Neural progenitor cell (in vitro differentiated cells): Measurements from ENCODE around the gene CAMK2D. TPM values are rescaled to one million over a fixed set of nuclear protein-coding genes. Genes with fewer than 3 reads are reported as not detected.

ENCODE experiments used
- DNase-seq: peaks from one replicate; pipeline ENCODE4 v3.0.0-alpha.2; 2016; ENCODE audit warnings: low spot score
- H2AFZ ChIP-seq: fragments of 200-600 bp; sonication (generic); replicated peaks from 2 replicates; pipeline ENCODE4 v1.6.1; 2016; ENCODE audit warnings: antibody characterized with exemption
- H3F3A ChIP-seq: fragments of 200-600 bp; sonication (generic); 2 replicates; pipeline ENCODE4 v1.6.1; 2016; ENCODE audit warnings: antibody characterized with exemption, low read depth
- H3K27ac ChIP-seq: fragments of 200-600 bp; sonication (generic); 2 replicates; pipeline ENCODE4 v1.5.1; 2016; ENCODE audit warnings: mild to moderate bottlenecking
- H3K27me3 ChIP-seq: fragments of 200-600 bp; sonication (generic); 2 replicates; pipeline ENCODE4 v1.6.1; 2016; ENCODE audit warnings: mild to moderate bottlenecking, moderate library complexity
- H3K36me3 ChIP-seq: fragments of 200-600 bp; sonication (generic); 2 replicates; pipeline ENCODE4 v1.5.1; 2016
- H3K4me1 ChIP-seq: fragments of 200-600 bp; sonication (generic); 2 replicates; pipeline ENCODE4 v1.6.1; 2016; ENCODE audit warnings: mixed run types
- H3K4me2 ChIP-seq: fragments of 200-600 bp; sonication (generic); 2 replicates; pipeline ENCODE4 v1.6.1; 2016
- H3K4me3 ChIP-seq: fragments of 200-600 bp; sonication (generic); 2 replicates; pipeline ENCODE4 v1.5.1; 2016
- H3K79me2 ChIP-seq: fragments of 200-600 bp; sonication (generic); 2 replicates; pipeline ENCODE4 v1.6.1; 2016; ENCODE audit warnings: low read depth
- H3K9ac ChIP-seq: fragments of 200-600 bp; sonication (generic); 2 replicates; pipeline ENCODE4 v1.6.1; 2016
- H3K9me3 ChIP-seq: fragments of 200-600 bp; sonication (generic); 2 replicates; pipeline ENCODE4 v1.5.1; 2016; ENCODE audit warnings: low read depth
- H4K20me1 ChIP-seq: fragments of 200-600 bp; sonication (generic); 2 replicates; pipeline ENCODE4 v1.6.1; 2016; ENCODE audit warnings: low read depth
- H3K27ac Mint-ChIP-seq: 3 replicates; pipeline ENCODE4 v1.8.0; 2021; ENCODE audit warnings: mixed read lengths
- H3K27me3 Mint-ChIP-seq: 2 replicates; pipeline ENCODE4 v1.8.0; 2022; ENCODE audit warnings: low read depth, mild to moderate bottlenecking, inconsistent platforms, moderate library complexity, mixed read lengths; ENCODE audit not compliant: insufficient read depth
- H3K36me3 Mint-ChIP-seq: 3 replicates; pipeline ENCODE4 v1.8.0; 2021; ENCODE audit warnings: mixed read lengths
- H3K4me1 Mint-ChIP-seq: 3 replicates; pipeline ENCODE4 v1.8.0; 2021; ENCODE audit warnings: mixed read lengths
- H3K4me3 Mint-ChIP-seq: 3 replicates; pipeline ENCODE4 v1.8.0; 2021; ENCODE audit warnings: mild to moderate bottlenecking, moderate library complexity, mixed read lengths
- H3K9me3 Mint-ChIP-seq: 3 replicates; pipeline ENCODE4 v1.8.0; 2020; ENCODE audit warnings: mixed read lengths
- CTCF ChIP-seq: fragments of 200-600 bp; sonication (generic); IDR thresholded peaks from 2 replicates; pipeline ENCODE4 v1.5.1; 2017; ENCODE audit warnings: antibody characterized with exemption, mild to moderate bottlenecking
- EZH2 ChIP-seq: fragments of 200-600 bp; sonication (generic); IDR thresholded peaks from 2 replicates; pipeline ENCODE4 v1.6.1; 2017; ENCODE audit warnings: antibody characterized with exemption, mild to moderate bottlenecking, moderate library complexity
- EZH2phosphoT487 ChIP-seq: fragments of 200-600 bp; sonication (generic); IDR thresholded peaks from 2 replicates; pipeline ENCODE4 v1.6.1; 2017; ENCODE audit warnings: antibody characterized with exemption
- total RNA-seq: library from RNA; depleted of rRNA; stranded (reverse); fragments of >200 nt; gene quantifications from 2 replicates; pipeline ENCODE4 v1.2.3, GENCODE V29; 2015; ENCODE audit warnings: low replicate concordance

CAMK2D gene
- total RNA-seq, 1 donor from 2014 or later = 33.2 TPM

GRCh38 chr4:113539408-113539807, 222.1 kb downstream of the CAMK2D start:
- H3K27ac ChIP-seq = no peak overlapping the region
- TF ChIP-seq EZH2phosphoT487 (no peak), CTCF (no peak), EZH2 (no peak)
- Mint-ChIP-seq H3K27me3 (no peaks in the 10 kb centered on the region), H3K4me3 (no peak overlapping the region), H3K9me3 (no peaks in the 10 kb centered on the region), H3K4me1 (no peaks in the 10 kb centered on the region), H3K27ac (no peak overlapping the region), H3K36me3 (no peaks in the 10 kb centered on the region)
- H3K4me2 ChIP-seq = no peak overlapping the region
- H4K20me1 ChIP-seq = no peaks in the 10 kb centered on the region
- H3K27me3 ChIP-seq = no peaks in the 10 kb centered on the region
- H2AFZ ChIP-seq = no peak overlapping the region
- DNase-seq = no peak
- no peaks in the 10 kb centered on the region for H3F3A ChIP-seq
- H3K9ac ChIP-seq = no peak overlapping the region
- H3K9me3 ChIP-seq = no peaks in the 10 kb centered on the region
- H3K79me2 ChIP-seq = no peaks in the 10 kb centered on the region
- no peaks in the 10 kb centered on the region for H3K4me1 ChIP-seq
- no peaks in the 10 kb centered on the region for H3K36me3 ChIP-seq
- no peak overlapping the region for H3K4me3 ChIP-seq

GRCh38 chr4:113537628-113538027, 223.9 kb downstream of the CAMK2D start:
- Mint-ChIP-seq H3K4me3 (no peak overlapping the region), H3K27me3 (no peaks in the 10 kb centered on the region)
- TF ChIP-seq CTCF (no peak), EZH2 (no peak), EZH2phosphoT487 (no peak)

GRCh38 chr4:113537203-113537602, 224.3 kb downstream of the CAMK2D start:
- no peak overlapping the region for H3K27ac Mint-ChIP-seq
- H3K27ac ChIP-seq = no peak overlapping the region

More at GRCh38 chr4:113537628-113538027, 223.9 kb downstream of the CAMK2D start:
- Mint-ChIP-seq H3K36me3 (no peaks in the 10 kb centered on the region), H3K9me3 (no peaks in the 10 kb centered on the region), H3K4me1 (no peaks in the 10 kb centered on the region), H3K27ac (no peak overlapping the region)
- H2AFZ ChIP-seq = no peak overlapping the region
- H3K9ac ChIP-seq = no peak overlapping the region
- no peaks in the 10 kb centered on the region for H3K79me2 ChIP-seq
- no peak overlapping the region for H3K27ac ChIP-seq
- H3K4me1 ChIP-seq = no peaks in the 10 kb centered on the region
- no peak overlapping the region for H3K4me3 ChIP-seq
- no peak for DNase-seq
- no peaks in the 10 kb centered on the region for H4K20me1 ChIP-seq
- H3F3A ChIP-seq = no peaks in the 10 kb centered on the region
- H3K27me3 ChIP-seq = no peaks in the 10 kb centered on the region
- no peaks in the 10 kb centered on the region for H3K36me3 ChIP-seq
- no peaks in the 10 kb centered on the region for H3K9me3 ChIP-seq
- H3K4me2 ChIP-seq = no peak overlapping the region

More at GRCh38 chr4:113537203-113537602, 224.3 kb downstream of the CAMK2D start:
- H3K4me1 Mint-ChIP-seq = no peaks in the 10 kb centered on the region
- Histone ChIP-seq H3F3A (no peaks in the 10 kb centered on the region), H4K20me1 (no peaks in the 10 kb centered on the region), H3K36me3 (no peaks in the 10 kb centered on the region), H3K9me3 (no peaks in the 10 kb centered on the region), H3K9ac (no peak overlapping the region), H3K79me2 (no peaks in the 10 kb centered on the region), H3K4me2 (no peak overlapping the region), H3K4me1 (no peaks in the 10 kb centered on the region), H2AFZ (no peak overlapping the region), H3K4me3 (no peak overlapping the region), H3K27me3 (no peaks in the 10 kb centered on the region)
- H3K9me3 Mint-ChIP-seq = no peaks in the 10 kb centered on the region
- no peak overlapping the region for H3K4me3 Mint-ChIP-seq
- no peaks in the 10 kb centered on the region for H3K27me3 Mint-ChIP-seq
- no peak for DNase-seq
- no peaks in the 10 kb centered on the region for H3K36me3 Mint-ChIP-seq
- TF ChIP-seq CTCF (no peak), EZH2 (no peak), EZH2phosphoT487 (no peak)
